ENCODE data around the gene CCDC9B. TPM values are rescaled to one million over a fixed set of nuclear protein-coding genes. Genes with fewer than 3 reads are reported as not detected.

The CCDC9B gene
- polyA plus RNA-seq, 2 of the 4 experiments (the other 2 are of a cell fraction) = 1.9 to 23.4 TPM

- ChIA-PET POLR2A (interaction anchor here (0.5 to 1.8 kb wide), 2 partner anchors 11 to 67 kb away, joined by 3 to 20 read pairs; no protein-coding TSS in a partner anchor), CTCF (interaction anchor here (0.7 to 10.2 kb wide), 14 partner anchors 12 to 82 kb away, joined by 3 to 139 read pairs (median 12); partner anchors contain the start of genes INAFM2, KNSTRN and PHGR1)
- DNase-seq (ENCODE audit: low read depth in 1 of 2, low spot score in 1 of 2) = peak in 1 of 2 experiments; percentile 14
- H3K4me1 ChIP-seq = peaks cover 50% of the 10 kb centered on the region
- H3K4me3 ChIP-seq = peak overlapping the region; percentile 47
- H3K27ac ChIP-seq = peak overlapping the region; percentile 94 to 96
- no CpG with 5 or more reads among the region's 7 CpGs for WGBS (ENCODE audit: missing lambda C conversion rate)
- 0 out of 3 replicates have a peak, but pooled peaks have one; percentile 15 for TF ChIP-seq SMC3 (IDR thresholded peaks at IDR 0.05)
- peak in 1 of 2 experiments; percentile 31; a peak in 2 of 5 replicates for TF ChIP-seq RAD21 (conservative IDR thresholded peaks at IDR 0.05 in 1 of 2, IDR thresholded peaks at IDR 0.05 in 1 of 2)
- TF ChIP-seq CTCF (IDR thresholded peaks at IDR 0.05) = peak; percentile 20; the same call in 1 of the 3 replicates
- no peak for TF ChIP-seq POLR2A (IDR thresholded peaks at IDR 0.05; ENCODE audit: low read length)
- peak in 1 of 2 experiments; percentile 17; a peak in 3 of 6 replicates for ATAC-seq
- H3K9me3 ChIP-seq = no peaks in the 10 kb centered on the region
- FAIRE-seq = no peak
- peak overlapping the region; percentile 79 for H3K4me2 ChIP-seq
These were observed 1.2 kb downstream of the CCDC9B start for GRCh38 chr15:40339621-40339945.

GRCh38 chr15:40338921-40339620 lies 1.7 kb downstream of the CCDC9B start:
- H3K4me1 ChIP-seq = peaks cover 46% of the 10 kb centered on the region
- H3K9me3 ChIP-seq = no peaks in the 10 kb centered on the region
- FAIRE-seq (no peak), DNase-seq (ENCODE audit: low read depth in 1 of 2, low spot score in 1 of 2) (peak; percentile 67 to 73), ATAC-seq (peak; percentile 62 to 70)
- peak overlapping the region; percentile 94 to 96 for H3K27ac ChIP-seq
- ChIA-PET CTCF (interaction anchor here (0.7 to 10.2 kb wide), 20 partner anchors 8 to 86 kb away, joined by 3 to 139 read pairs (median 6); partner anchors contain the start of genes INAFM2, KNSTRN and PHGR1), POLR2A (interaction anchor here (0.5 to 1.9 kb wide), 4 partner anchors 11 to 67 kb away, joined by 3 to 8 read pairs (median 3); no protein-coding TSS in a partner anchor)
- WGBS (ENCODE audit: missing lambda C conversion rate) = 5% methylated on average over 3 of the region's 11 CpGs
- peak overlapping the region; percentile 79 for H3K4me2 ChIP-seq
- peak overlapping the region; percentile 47 for H3K4me3 ChIP-seq
- TF ChIP-seq CEBPB (IDR thresholded peaks at IDR 0.05) (no peak), NFE2L2 (conservative IDR thresholded peaks at IDR 0.05; ENCODE audit: low read length) (no peak), ESRRA (IDR thresholded peaks at IDR 0.05; ENCODE audit: borderline replicate concordance, low read length) (no peak), EHMT2 (IDR thresholded peaks at IDR 0.05; ENCODE audit: low read depth) (no peak), PBX3 (IDR thresholded peaks at IDR 0.05) (no peak), EP300 (IDR thresholded peaks at IDR 0.05) (no peak), TFCP2L1 (CRISPR knock-in tag; IDR thresholded peaks at IDR 0.05) (no peak), FOXS1 (CRISPR knock-in tag; IDR thresholded peaks at IDR 0.05) (no peak), FOSB (CRISPR knock-in tag; IDR thresholded peaks at IDR 0.05) (no peak), FOSL2 (IDR thresholded peaks at IDR 0.05) (no peak), FOSL2 (CRISPR knock-in tag; IDR thresholded peaks at IDR 0.05) (no peak), POLR2AphosphoS2 (conservative IDR thresholded peaks at IDR 0.05; ENCODE audit: low read length) (no peak), CBX8 (IDR thresholded peaks at IDR 0.05) (no peak), ELK1 (IDR thresholded peaks at IDR 0.05; ENCODE audit: low read depth, low read length) (no peak), POLR2A (IDR thresholded peaks at IDR 0.05; ENCODE audit: low read length) (no peak), ATOH8 (CRISPR knock-in tag; IDR thresholded peaks at IDR 0.05; ENCODE audit: low read depth) (no peak)
